Mesodermal cell (in vitro differentiated cells): ENCODE data around the gene RAPGEF5.

ENCODE experiments used
- H3K27ac ChIP-seq: 2 replicates; pipeline ENCODE4 v1.7.0; 2013; ENCODE audit warnings: mild to moderate bottlenecking, low read depth, low read length, moderate library complexity; ENCODE audit not compliant: severe bottlenecking
- H3K36me3 ChIP-seq: 2 replicates; pipeline ENCODE4 v1.7.1; 2013; ENCODE audit warnings: mild to moderate bottlenecking, low read length, moderate library complexity; ENCODE audit not compliant: control insufficient read depth, insufficient read depth
- H3K4me1 ChIP-seq: one replicate; pipeline ENCODE4 v1.7.1; 2013; ENCODE audit warnings: mild to moderate bottlenecking, low read length; ENCODE audit not compliant: insufficient read depth, control insufficient read depth, poor library complexity, severe bottlenecking
- H3K4me3 ChIP-seq: 2 replicates; pipeline ENCODE4 v1.7.0; 2013; ENCODE audit warnings: low read length, control low read depth, mild to moderate bottlenecking; ENCODE audit not compliant: insufficient read depth, poor library complexity, severe bottlenecking; ENCODE audit errors: extremely low read depth
- H3K9me3 ChIP-seq: 2 replicates; pipeline ENCODE4 v1.7.1; 2013; ENCODE audit warnings: mild to moderate bottlenecking, low read length, moderate library complexity; ENCODE audit not compliant: control insufficient read depth
- WGBS, 2 experiments: methylation state at CpG; one replicate each; pipeline ENCODE4 v1.1.5; 2013; ENCODE audit warnings: missing lambda C conversion rate in 2 of 2; ENCODE audit not compliant: insufficient coverage in 2 of 2; 5-methylcytosine and 5-hydroxymethylcytosine counted together

The RAPGEF5 gene

DNA sequence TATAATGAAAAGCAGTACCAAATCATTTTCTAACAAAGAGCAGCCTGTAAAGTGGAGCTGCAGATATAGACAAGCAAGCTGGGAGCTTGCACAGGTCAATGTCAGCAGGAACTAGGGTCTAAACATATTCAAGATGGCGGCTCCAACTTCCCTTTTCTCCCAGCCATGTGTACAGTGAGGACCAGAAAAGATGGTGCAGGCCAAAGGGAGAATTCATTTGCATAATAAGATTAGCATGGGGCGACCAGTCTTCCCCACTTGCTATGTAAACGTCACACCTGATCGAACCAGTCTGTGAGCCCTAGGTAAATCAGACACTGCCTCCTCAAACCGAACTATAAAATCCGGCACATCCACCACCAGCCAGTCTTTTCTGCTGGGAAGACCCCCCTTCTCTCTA lies 4.4 kb upstream of the RAPGEF5 start:
- Histone ChIP-seq H3K36me3 (no peaks in the 10 kb centered on the region), H3K4me1 (peaks cover 9% of the 10 kb centered on the region)
- 92 to 100% methylated on average over 6 of the region's 6 CpGs for WGBS, 2 experiments

DNA sequence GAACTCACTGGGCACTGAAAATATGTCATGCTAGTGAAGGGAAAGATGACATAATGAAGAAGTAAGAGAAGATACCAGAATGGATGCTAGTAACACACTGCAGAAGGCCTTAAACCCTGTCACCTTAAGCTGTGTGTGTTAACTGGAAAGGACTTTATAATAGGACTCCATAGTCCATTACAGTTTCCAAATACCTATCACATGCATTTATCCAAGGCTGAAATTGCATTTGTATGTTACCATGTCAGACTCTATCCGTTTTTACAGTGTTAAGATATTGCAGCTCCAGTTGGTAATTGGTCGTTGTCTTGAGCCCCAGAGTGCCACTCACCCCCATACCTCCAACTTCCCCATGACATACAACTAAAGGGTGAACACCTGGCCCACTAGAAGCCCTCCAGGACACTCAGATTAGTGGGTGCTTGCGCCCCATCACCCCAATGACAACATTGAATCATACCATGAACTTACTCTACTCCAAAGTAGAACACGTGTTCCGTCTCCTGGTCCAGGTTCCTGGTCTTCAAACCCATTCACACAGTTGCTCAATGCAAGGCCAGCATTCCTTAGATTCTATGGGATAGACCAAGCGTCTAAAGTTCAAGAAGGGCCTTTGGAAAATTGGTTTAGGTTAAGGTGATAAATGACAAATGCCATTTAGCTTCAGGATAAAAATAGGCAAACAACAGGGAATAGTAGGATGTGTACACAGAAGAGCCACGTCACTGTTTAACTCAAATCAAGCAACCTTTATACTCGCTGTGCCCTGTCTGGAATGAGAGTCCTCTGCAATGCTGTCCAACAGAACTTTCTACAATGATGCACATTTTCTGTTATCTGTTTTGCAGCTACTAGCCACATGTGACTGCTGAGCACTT lies 2.1 kb upstream of the RAPGEF5 start:
- Histone ChIP-seq H3K4me1 (peaks cover 9% of the 10 kb centered on the region), H3K36me3 (no peaks in the 10 kb centered on the region), H3K27ac (no peak overlapping the region), H3K4me3 (no peak overlapping the region), H3K9me3 (peaks cover 8% of the 10 kb centered on the region)
- WGBS, 2 experiments: 87 to 91% methylated on average over 5 to 8 of the region's 8 CpGs

More for the DNA sequence above, 4.4 kb upstream of the RAPGEF5 start:
- no peaks in the 10 kb centered on the region for H3K9me3 ChIP-seq
- no peak overlapping the region for H3K27ac ChIP-seq
- no peak overlapping the region for H3K4me3 ChIP-seq

DNA sequence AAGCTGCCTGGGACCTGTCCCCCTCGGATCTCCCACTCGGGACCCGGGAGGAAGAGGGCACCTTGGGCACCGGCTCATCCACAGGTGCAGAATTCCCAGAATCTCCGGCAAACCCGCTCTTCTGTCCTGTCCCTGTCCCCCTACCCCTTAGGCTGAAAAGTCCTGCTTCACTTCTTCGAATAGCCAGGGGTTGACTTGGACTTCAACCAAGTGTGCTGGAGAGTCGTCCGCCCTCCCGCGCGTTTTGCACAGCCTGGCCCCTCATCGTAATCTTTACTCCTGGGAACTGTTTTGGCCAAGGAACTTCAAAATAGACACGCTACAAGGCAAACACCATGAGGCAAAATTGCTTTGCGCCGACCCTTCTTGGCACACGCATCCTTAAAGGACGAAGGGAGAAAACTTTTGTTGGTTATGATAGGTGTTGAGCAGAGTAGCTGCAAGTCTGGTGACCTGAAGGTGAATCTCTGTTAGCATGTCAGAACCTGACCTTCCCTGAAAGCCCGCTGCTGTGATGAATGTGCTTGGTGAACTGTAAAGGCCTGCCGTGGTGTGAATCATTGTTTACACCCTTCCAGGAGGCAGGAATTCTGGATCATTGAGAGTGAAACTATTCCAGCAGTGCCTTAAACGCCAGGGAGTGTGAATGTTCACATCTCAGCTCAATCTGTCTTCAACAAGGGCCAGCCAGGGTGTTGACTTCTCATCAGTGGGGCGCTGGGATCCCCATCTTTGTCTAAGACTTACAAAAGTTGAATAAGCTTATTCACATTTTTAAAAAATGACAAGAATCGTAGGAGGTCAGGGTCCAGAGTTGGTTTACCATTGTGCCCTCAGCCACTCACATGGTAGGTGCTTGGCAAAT lies 589 bp upstream of the RAPGEF5 start:
- Histone ChIP-seq H3K4me3 (peak overlapping the region; percentile 39), H3K36me3 (no peaks in the 10 kb centered on the region), H3K4me1 (peaks cover 11% of the 10 kb centered on the region), H3K9me3 (peaks cover 17% of the 10 kb centered on the region), H3K27ac (no peak overlapping the region)
- WGBS, 2 experiments: 47 to 51% methylated on average over 18 to 21 of the region's 23 CpGs

DNA sequence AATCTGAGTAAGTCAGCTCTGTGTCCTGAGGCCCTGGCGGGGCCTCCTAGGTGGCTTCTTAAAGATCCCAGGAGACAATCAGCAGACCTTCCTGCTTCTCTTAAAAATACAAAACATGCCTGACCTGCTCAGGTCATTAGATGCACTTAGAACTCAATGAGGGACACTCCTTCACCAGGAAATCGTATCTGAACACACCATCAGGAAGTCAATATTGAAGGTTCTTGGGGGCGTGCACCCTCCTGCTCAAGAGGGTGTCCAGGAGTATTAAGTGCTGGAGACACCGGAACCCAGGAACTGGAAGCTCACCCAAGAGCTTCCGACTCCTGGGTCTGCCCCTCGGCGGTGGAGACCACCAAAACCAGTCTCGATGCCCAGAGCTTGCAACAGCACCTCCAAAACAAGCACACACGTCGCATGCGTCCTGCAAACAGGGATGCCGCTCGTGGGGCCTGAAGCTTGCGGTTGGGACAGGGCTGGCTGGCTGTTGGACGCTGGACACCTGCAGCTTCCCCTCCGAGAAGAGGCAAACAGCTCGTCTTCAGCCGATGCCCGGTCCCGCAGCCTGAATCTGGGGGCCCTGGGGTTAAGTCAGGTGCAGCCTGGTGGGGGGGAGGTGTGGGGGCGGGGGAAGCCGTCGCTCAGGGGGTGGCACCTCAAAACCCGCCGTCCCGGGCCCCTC lies 803 bp downstream of the RAPGEF5 start:
- Histone ChIP-seq H3K9me3 (peaks cover 17% of the 10 kb centered on the region), H3K27ac (no peak overlapping the region), H3K4me3 (peak overlapping the region; percentile 39), H3K4me1 (peaks cover 24% of the 10 kb centered on the region), H3K36me3 (no peaks in the 10 kb centered on the region)
- WGBS, 2 experiments: 39 to 50% methylated on average over 17 to 19 of the region's 26 CpGs

DNA sequence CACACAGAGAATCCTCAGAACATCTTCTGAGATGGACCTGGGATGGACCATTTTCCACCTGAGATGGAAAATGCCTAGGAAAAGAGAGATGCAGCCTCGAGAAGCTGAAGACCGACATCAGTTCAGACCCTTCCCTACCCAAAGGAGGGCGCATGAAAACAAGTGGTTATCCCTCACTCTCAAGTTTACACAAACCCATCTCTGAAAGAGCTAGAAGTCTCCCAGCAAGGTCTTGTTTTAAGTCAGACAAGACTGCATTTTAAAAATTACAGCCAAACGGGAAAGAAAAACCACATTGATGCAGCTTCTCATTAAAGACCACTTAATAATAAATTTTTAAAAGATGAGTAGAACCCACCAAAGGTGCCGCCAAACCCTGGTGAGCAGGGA lies 1.3 kb downstream of the RAPGEF5 start:
- no peak overlapping the region for H3K4me3 ChIP-seq
- peaks cover 17% of the 10 kb centered on the region for H3K9me3 ChIP-seq
- H3K27ac ChIP-seq: no peak overlapping the region
- no peaks in the 10 kb centered on the region for H3K36me3 ChIP-seq
- 96 to 100% methylated on average over 3 to 4 of the region's 5 CpGs for WGBS, 2 experiments
- peaks cover 28% of the 10 kb centered on the region for H3K4me1 ChIP-seq

DNA sequence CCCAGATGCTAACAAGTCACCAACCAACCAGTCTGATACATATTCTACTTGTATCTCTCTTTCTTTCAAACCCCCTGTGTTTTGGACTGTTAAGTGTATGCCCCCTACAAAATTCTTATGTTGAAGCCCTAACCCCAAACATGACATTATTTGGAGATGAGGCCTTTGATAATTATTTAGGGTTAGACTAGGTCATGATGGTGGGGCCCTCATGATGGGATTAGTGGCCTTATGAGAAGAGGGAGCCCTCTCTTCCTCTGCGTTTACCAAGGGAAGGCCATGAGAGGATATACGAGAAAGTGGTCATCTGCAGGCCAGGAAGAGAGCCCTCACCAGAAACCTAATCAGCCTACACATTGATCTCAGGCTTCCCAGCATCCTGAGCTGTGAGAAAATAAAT lies 2.5 kb downstream of the RAPGEF5 start:
- Histone ChIP-seq H3K4me3 (no peak overlapping the region), H3K4me1 (peaks cover 39% of the 10 kb centered on the region), H3K9me3 (peaks cover 17% of the 10 kb centered on the region), H3K36me3 (no peaks in the 10 kb centered on the region), H3K27ac (no peak overlapping the region)
- WGBS, 2 experiments: 60% methylated on average over 1 of the region's 2 CpGs; no CpG with 5 or more reads in 1 of the 2 experiments

DNA sequence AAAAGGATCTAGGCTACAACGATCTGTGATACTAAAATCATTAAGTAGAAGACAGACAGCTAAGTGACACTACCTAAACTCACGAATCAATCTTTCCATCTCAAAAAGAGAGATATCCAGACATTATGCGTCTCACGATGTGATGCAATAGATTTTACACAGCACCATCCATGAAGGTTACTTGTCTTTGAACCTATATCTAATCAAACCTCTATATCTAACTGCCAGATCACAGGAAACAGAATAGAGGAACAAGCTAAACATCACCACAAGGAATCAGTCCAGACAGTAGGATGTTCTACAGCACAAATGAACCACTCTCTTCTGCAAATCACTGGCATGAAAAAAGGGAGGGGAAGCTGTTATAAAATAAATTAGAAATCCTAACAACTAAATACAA lies 4.1 kb downstream of the RAPGEF5 start:
- H3K36me3 ChIP-seq: no peaks in the 10 kb centered on the region
- H3K27ac ChIP-seq: no peak overlapping the region
- WGBS, 2 experiments: 100% methylated on average over 3 to 4 of the region's 4 CpGs
- H3K4me3 ChIP-seq: no peak overlapping the region
- H3K4me1 ChIP-seq: peaks cover 45% of the 10 kb centered on the region
- H3K9me3 ChIP-seq: peaks cover 17% of the 10 kb centered on the region

DNA sequence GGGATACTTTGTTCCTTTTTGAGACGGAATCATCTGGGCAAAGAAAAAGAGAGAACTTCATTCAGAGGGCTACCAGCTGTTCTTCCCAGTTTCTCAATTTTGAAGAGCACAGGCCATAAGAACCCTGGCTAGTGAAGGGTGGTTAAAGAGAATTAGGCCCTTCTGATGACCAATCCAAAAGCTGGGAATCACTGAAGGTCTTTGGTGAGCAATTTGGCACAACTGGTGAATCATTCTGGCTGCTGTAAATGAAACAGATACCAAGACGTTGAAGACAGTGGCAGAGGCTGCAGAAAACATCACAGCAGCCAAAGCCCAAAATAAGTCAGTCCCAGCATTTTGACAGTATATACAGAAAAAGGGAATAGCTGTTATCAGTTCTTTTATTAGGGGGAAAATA lies 5.1 kb downstream of the RAPGEF5 start:
- Histone ChIP-seq H3K4me1 (peaks cover 38% of the 10 kb centered on the region), H3K4me3 (no peak overlapping the region), H3K9me3 (peaks cover 17% of the 10 kb centered on the region), H3K36me3 (no peaks in the 10 kb centered on the region), H3K27ac (peak overlapping the region; percentile 73)
- WGBS, 2 experiments: 80% methylated on average over 1 of the region's 2 CpGs; no CpG with 5 or more reads in 1 of the 2 experiments

DNA sequence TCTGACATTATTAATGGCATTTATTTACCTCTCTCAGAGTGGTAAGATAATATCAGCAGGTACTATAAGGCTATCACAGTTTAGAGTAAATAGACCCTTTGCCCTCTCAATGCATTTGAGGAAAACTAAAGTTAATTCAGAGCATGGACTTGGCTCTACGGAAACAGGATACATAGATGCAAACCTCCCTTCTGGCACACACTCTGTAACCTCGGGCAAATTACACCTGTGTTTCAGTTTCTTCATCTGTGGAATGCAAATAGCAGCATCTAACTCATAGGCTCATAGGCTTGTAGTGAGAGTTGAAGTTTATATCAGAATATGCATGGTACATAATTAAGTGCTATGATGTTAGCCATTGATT lies 5.6 kb downstream of the RAPGEF5 start:
- 89% methylated on average over 1 of the region's 2 CpGs; no CpG with 5 or more reads in 1 of the 2 experiments for WGBS, 2 experiments
- Histone ChIP-seq H3K4me3 (no peak overlapping the region), H3K9me3 (peaks cover 17% of the 10 kb centered on the region), H3K36me3 (no peaks in the 10 kb centered on the region), H3K27ac (peak overlapping the region; percentile 73), H3K4me1 (peaks cover 38% of the 10 kb centered on the region)

DNA sequence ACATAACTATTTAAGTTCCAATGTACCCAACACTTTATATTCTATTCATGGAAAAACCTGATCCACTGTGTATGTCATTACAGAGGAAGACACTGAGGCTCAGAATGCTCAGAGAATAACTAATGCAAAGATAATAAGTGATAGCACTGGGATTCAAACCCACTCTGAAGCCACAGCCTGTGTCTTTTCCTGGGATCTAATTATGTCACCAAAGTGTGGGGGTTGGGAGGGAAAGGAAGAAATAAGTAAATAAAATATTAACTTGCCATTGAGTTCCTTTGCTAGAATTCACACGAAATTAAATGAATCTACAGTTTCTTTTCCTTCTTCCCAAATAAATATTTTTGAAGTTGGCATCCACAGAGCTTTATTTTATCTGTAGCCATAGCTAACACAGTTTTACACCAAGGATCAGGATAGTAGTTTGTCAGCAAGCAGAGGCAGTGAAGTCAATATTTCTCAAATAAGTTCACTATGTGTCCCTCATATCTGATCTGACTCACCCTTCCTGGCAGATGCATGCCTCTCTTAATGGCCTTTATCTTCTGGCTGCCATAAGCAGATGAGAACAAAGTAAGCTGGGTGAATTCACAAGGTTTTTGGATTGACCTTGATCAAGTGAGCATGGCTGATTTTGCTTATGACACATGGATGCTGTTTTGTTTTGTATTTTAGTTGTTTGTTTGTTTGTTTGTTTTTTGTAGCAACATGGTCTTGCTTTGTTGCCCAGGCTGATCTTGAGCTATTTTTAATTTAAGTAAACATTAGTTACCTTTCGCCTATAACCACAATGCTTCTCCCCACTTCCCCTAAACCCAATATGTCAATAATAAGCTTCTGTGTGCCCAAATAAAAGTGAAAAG lies 6.3 kb downstream of the RAPGEF5 start:
- H3K27ac ChIP-seq: peak overlapping the region; percentile 73
- H3K9me3 ChIP-seq: peaks cover 17% of the 10 kb centered on the region
- H3K4me3 ChIP-seq: no peak overlapping the region
- H3K4me1 ChIP-seq: peaks cover 38% of the 10 kb centered on the region
- H3K36me3 ChIP-seq: no peaks in the 10 kb centered on the region
- no CpG with 5 or more reads among the region's 2 CpGs for WGBS, 2 experiments
